SK-N-SH treated with all-trans-retinoic acid at 6 μM for 48 hours (cell line): ENCODE measurements around the gene PDCD4.

Source experiments
- ARNTL ChIP-seq: fragments of 450-650 bp; formaldehyde crosslinking; IDR thresholded peaks from 2 replicates; pipeline ENCODE4 v1.5.0; 2020; ENCODE audit warnings: low read depth, mild to moderate bottlenecking, moderate library complexity, borderline replicate concordance
- BACH2 ChIP-seq: fragments of 250-450 bp; sonication (Bioruptor Pico); IDR thresholded peaks from 2 replicates; pipeline ENCODE4 v1.9.0; 2021; ENCODE audit warnings: mild to moderate bottlenecking, borderline replicate concordance
- CREB5 ChIP-seq: fragments of 250-450 bp; sonication (Bioruptor Pico); IDR thresholded peaks from 2 replicates; pipeline ENCODE4 v1.5.1; 2020; ENCODE audit warnings: low read depth, mild to moderate bottlenecking, moderate library complexity
- CSDC2 ChIP-seq: fragments of 250-450 bp; sonication (Bioruptor Pico); IDR thresholded peaks from 2 replicates; pipeline ENCODE4 v1.5.0; 2020; ENCODE audit warnings: mild to moderate bottlenecking, moderate library complexity
- ISL1 ChIP-seq: fragments of 250-450 bp; sonication (Bioruptor Pico); IDR thresholded peaks from 2 replicates; pipeline ENCODE4 v2.1.2; 2022; ENCODE audit warnings: mild to moderate bottlenecking, moderate library complexity
- OSR1 ChIP-seq: fragments of 250-450 bp; sonication (Bioruptor Pico); IDR thresholded peaks from 2 replicates; pipeline ENCODE4 v1.8.0; 2022; ENCODE audit warnings: moderate library complexity, mild to moderate bottlenecking, inconsistent platforms
- PATZ1 ChIP-seq: fragments of 250-450 bp; sonication (Bioruptor Pico); IDR thresholded peaks from 2 replicates; pipeline ENCODE4 v1.8.0; 2020; ENCODE audit warnings: mild to moderate bottlenecking, moderate library complexity, borderline replicate concordance
- RARB ChIP-seq: fragments of 250-450 bp; sonication (Bioruptor Pico); IDR thresholded peaks from 2 replicates; pipeline ENCODE4 v1.8.0; 2021; ENCODE audit warnings: mild to moderate bottlenecking, moderate library complexity
- SNAI2 ChIP-seq: fragments of 250-450 bp; sonication (Bioruptor Pico); IDR thresholded peaks from 2 replicates; pipeline ENCODE4 v1.5.0; 2020; ENCODE audit warnings: mild to moderate bottlenecking, moderate library complexity
- TCF4 ChIP-seq: fragments of 250-450 bp; sonication (Bioruptor Pico); IDR thresholded peaks from 2 replicates; pipeline ENCODE4 v1.8.0; 2021; ENCODE audit warnings: mild to moderate bottlenecking, moderate library complexity, borderline replicate concordance
- ZFP30 ChIP-seq: fragments of 450-650 bp; formaldehyde crosslinking; IDR thresholded peaks from 2 replicates; pipeline ENCODE4 v1.5.0; 2022; ENCODE audit warnings: mild to moderate bottlenecking, moderate library complexity
- ZNF70 ChIP-seq: fragments of 450-650 bp; formaldehyde crosslinking; IDR thresholded peaks from 2 replicates; pipeline ENCODE4 v1.5.0; 2020; ENCODE audit warnings: mild to moderate bottlenecking, moderate library complexity

DNA sequence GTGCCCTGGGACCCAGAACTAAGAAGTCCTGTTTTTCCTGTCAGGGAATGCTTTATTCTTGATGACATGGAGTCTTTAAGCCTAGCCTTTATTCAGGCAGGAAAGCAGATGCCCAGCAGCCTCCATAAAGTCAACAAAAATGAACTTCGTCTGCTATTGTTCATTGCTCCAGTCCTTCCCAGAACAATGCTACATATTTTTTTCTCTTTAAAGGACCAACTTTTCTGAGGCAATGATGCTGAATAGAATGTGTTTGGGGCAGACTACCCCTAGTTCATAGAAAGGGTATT, 47.6 kb upstream of the PDCD4 start:
- no peak for TF ChIP-seq CREB5 (CRISPR knock-in tag)
- no peak for TF ChIP-seq ISL1
- no peak for TF ChIP-seq PATZ1 (CRISPR knock-in tag)
- no peak for TF ChIP-seq ZNF70
- TF ChIP-seq ARNTL (CRISPR knock-in tag) = no peak
- TF ChIP-seq BACH2 (CRISPR knock-in tag) = no peak
- no peak for TF ChIP-seq TCF4
- no peak for TF ChIP-seq CSDC2 (CRISPR knock-in tag)
- no peak for TF ChIP-seq ZFP30 (CRISPR knock-in tag)
- TF ChIP-seq OSR1 (CRISPR knock-in tag) = no peak
- TF ChIP-seq RARB (CRISPR knock-in tag) = no peak
- TF ChIP-seq SNAI2 = no peak
